Measurements from ENCODE around the gene AGFG1.
"Not testable (repeated sequence)": the region's sequence is repeated elsewhere in the genome, so short reads cannot be mapped to it uniquely, and the experiment has no call there.

AGFG1 gene

GRCh38 chr2:227503433-227504406 is 31.8 kb downstream of the AGFG1 start:
- no peak for DNase-seq

GRCh38 chr2:227504700-227505099 is 32.7 kb downstream of the AGFG1 start:
- DNase-seq, result no peak

GRCh38 chr2:227506456-227506855 is 34.5 kb downstream of the AGFG1 start:
- DNase-seq, result no peak

GRCh38 chr2:227507963-227508362 is 36.0 kb downstream of the AGFG1 start:
- no peak for DNase-seq

GRCh38 chr2:227509076-227509475 is 37.1 kb downstream of the AGFG1 start:
- DNase-seq, result no peak

GRCh38 chr2:227509824-227510619 is 38.1 kb downstream of the AGFG1 start:
- DNase-seq, result no peak

GRCh38 chr2:227510620-227510958 is 38.6 kb downstream of the AGFG1 start:
- no peak for DNase-seq

- no peak for DNase-seq
Observed at GRCh38 chr2:227511239-227511930, 39.4 kb downstream of the AGFG1 start.

- no peak for DNase-seq
Observed at GRCh38 chr2:227511955-227512354, 40.0 kb downstream of the AGFG1 start.

GRCh38 chr2:227513113-227513512 is 41.2 kb downstream of the AGFG1 start:
- DNase-seq, result no peak

- DNase-seq, result no peak
Observed at GRCh38 chr2:227515742-227516141, 43.8 kb downstream of the AGFG1 start.

GRCh38 chr2:227517724-227518123 is 45.8 kb downstream of the AGFG1 start:
- DNase-seq, result no peak

GRCh38 chr2:227518278-227518865 is 46.4 kb downstream of the AGFG1 start:
- not testable (repeated sequence) for DNase-seq

- not testable (repeated sequence) for DNase-seq
Observed at GRCh38 chr2:227521178-227521577, 49.2 kb downstream of the AGFG1 start.

GRCh38 chr2:227524665-227525064 is 52.7 kb downstream of the AGFG1 start:
- no peak for DNase-seq

- no peak for DNase-seq
Observed at GRCh38 chr2:227527351-227527750, 55.4 kb downstream of the AGFG1 start.

- DNase-seq, result no peak
Observed at GRCh38 chr2:227528803-227529202, 56.8 kb downstream of the AGFG1 start.

GRCh38 chr2:227529871-227530270 is 57.9 kb downstream of the AGFG1 start:
- DNase-seq, result no peak

GRCh38 chr2:227534714-227535113 is 62.8 kb downstream of the AGFG1 start:
- DNase-seq, result no peak

- no peak for DNase-seq
Observed at GRCh38 chr2:227536445-227536844, 64.5 kb downstream of the AGFG1 start.

GRCh38 chr2:227539465-227539956 is 67.6 kb downstream of the AGFG1 start:
- no peak for DNase-seq

GRCh38 chr2:227540352-227540751 is 68.4 kb downstream of the AGFG1 start:
- not testable (repeated sequence) for DNase-seq

GRCh38 chr2:227545990-227546389 is 74.0 kb downstream of the AGFG1 start:
- DNase-seq, result no peak

Data from DMS 273 treated with DMSO at 0.1 percent for 48 hours (cell line).